HEK293 (cell line): ENCODE results near the gene NAA25.
"Not testable (repeated sequence)": the region's sequence is repeated elsewhere in the genome, so short reads cannot be mapped to it uniquely, and the experiment has no call there.

ENCODE experiments used
- CTCF ChIP-seq: fragments of 450-650 bp; formaldehyde crosslinking; IDR thresholded peaks from 2 replicates; pipeline ENCODE4 v1.5.1; 2016; ENCODE audit warnings: missing biosample characterization, missing genetic modification characterization
- FEZF1 ChIP-seq: fragments of 450-650 bp; formaldehyde crosslinking; IDR thresholded peaks from 2 replicates; pipeline ENCODE4 v1.5.1; 2016; ENCODE audit warnings: missing biosample characterization, missing genetic modification characterization
- YY1 ChIP-seq: fragments of 450-650 bp; formaldehyde crosslinking; IDR thresholded peaks from 2 replicates; pipeline ENCODE4 v1.5.1; 2018; ENCODE audit warnings: missing biosample characterization, missing genetic modification characterization
- ZNF274 ChIP-seq, 2 experiments: fragments of 200-500 bp in 1 of 2; fragments of 450-650 bp in 1 of 2; sonication (Bioruptor generic) in 1 of 2; formaldehyde crosslinking in 1 of 2; IDR thresholded peaks; 2 replicates each; pipeline versions ENCODE4 v1.5.1 to v1.6.1; 2014 to 2016; ENCODE audit warnings: borderline replicate concordance in 1 of 2, inconsistent platforms in 1 of 2, low read length in 1 of 2, missing biosample characterization in 1 of 2, missing genetic modification characterization in 1 of 2
- ZNF48 ChIP-seq: fragments of 450-650 bp; formaldehyde crosslinking; IDR thresholded peaks from 2 replicates; pipeline ENCODE4 v1.5.1; 2016; ENCODE audit warnings: missing biosample characterization, missing genetic modification characterization

- not testable (repeated sequence) for TF ChIP-seq CTCF (tag by site-specific recombination); YY1 (tag by site-specific recombination); FEZF1 (tag by site-specific recombination); ZNF48 (tag by site-specific recombination); ZNF274 (IDR thresholded peaks at IDR 0.05; ENCODE audit: low read length); ZNF274 (tag by site-specific recombination; IDR thresholded peaks at IDR 0.05; ENCODE audit: borderline replicate concordance)
Measured at GRCh38 chr12:112036614-112037013, 72.0 kb downstream of the NAA25 start.
